Medulla oblongata (tissue), 1 donor: ENCODE measurements around the gene SNX33.
A peak's percentile ranks its signal among the peaks of the same experiment; 100 is the strongest.
"Not testable (repeated sequence)": the region's sequence is repeated elsewhere in the genome, so short reads cannot be mapped to it uniquely, and the experiment has no call there.

Experiments
- DNase-seq: peaks from one replicate; pipeline ENCODE4 v3.0.0-alpha.2; 2015; ENCODE audit errors: extremely low spot score

SNX33 gene

GRCh38 chr15:75662823-75663519 lies 15.3 kb downstream of the SNX33 start:
- no peak for DNase-seq

DNA sequence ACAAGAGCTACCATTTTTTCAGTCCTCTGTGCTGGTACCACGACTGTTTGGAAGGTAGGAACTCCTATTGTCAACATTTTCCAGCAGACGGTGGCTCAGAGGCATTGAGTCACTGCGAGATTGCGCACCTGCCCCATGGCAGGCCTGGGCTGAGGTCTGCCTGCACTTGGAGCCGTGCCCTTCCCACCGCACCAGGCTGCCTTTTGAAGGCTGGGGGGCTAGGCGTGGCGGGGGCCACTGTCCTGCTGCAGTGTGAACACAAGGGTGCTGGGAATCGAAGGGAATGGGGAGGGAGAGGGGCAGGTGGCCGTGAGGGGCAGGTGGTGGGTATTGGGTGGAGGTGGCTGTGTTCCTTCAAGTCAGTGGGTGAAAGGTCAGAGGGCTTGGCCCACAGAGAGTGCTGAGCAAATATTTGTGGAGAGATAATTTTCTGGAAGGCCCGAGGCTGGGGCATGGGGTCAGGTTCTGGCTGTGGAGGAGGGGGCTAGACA lies 16.3 kb downstream of the SNX33 start:
- DNase-seq: no peak

DNA sequence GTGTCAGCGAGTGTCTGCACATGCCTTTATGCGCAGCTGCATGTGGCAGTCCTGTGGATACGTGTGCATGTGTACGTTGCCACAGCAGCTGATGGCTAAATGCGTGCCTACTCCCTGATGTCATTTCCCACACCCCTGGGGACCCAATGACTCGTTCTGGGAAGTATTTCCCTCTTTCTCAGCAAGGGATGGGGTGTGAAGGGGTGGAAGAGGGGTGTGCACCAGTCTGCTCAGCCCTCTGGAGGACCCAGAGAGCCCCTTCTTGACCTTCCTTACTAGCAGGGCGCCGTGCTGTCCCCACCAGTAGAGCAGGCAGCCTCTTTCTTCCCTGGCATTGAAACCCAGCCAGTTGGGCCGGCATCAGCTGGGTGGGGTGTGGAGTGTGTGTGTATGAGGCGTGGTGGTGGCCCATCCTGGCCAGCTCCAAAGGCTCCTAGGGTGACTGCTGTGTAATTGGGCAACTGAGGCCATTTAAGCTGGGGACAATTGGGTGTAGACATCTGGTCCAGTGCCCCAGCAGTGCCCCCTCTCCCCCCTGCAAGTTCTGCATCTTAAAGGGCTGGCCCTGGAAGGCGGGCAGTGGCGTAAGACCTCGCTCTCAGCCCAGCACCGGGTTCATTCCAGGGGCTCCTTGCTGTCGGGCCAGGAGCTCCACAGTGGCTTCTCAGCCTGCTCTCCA lies 19.2 kb downstream of the SNX33 start:
- DNase-seq: no peak

- DNase-seq: no peak
Measured at GRCh38 chr15:75669191-75669878, 21.6 kb downstream of the SNX33 start.

- no peak for DNase-seq
Measured at GRCh38 chr15:75669879-75670212, 22.1 kb downstream of the SNX33 start.

- no peak for DNase-seq
Measured at GRCh38 chr15:75671730-75672602, 24.3 kb downstream of the SNX33 start.

DNA sequence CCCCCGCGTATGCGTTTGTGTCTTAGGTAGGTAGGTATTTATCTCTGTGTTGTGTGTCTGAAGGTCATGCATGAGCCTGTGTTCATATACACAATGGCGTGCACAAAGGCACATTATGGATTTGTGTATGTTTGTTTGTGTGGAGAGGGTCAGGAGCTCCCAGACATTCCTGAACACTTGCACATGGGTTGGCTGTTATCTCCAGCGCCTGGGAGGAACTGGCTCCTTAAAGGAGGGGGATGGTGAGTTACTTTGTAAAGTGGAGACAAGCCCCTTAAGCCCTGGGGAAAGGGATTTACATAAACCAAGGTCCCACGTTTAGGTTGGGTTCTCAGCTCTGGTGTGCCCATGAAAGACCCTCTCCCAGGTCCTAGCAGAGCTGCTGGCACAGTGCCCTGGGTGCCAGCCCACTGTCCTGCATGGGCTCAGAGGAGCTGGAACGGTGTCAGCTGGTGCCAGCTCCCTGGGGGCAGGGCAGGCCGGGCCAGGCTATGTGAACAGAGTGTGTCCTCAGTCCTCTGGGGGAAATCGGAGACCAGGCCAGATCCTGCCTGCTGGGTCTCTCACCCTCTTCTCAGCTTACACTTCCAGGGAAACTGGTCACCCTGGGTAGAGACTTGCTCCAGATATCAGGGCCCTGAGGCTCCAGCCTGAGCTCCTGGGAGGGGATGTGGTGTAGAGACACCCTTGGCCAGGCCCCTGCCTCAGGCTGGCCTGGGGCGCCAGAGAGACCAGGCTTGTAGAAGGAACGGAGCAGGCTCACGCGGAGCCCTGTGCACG lies 25.1 kb downstream of the SNX33 start:
- peak; percentile 35 for DNase-seq

DNA sequence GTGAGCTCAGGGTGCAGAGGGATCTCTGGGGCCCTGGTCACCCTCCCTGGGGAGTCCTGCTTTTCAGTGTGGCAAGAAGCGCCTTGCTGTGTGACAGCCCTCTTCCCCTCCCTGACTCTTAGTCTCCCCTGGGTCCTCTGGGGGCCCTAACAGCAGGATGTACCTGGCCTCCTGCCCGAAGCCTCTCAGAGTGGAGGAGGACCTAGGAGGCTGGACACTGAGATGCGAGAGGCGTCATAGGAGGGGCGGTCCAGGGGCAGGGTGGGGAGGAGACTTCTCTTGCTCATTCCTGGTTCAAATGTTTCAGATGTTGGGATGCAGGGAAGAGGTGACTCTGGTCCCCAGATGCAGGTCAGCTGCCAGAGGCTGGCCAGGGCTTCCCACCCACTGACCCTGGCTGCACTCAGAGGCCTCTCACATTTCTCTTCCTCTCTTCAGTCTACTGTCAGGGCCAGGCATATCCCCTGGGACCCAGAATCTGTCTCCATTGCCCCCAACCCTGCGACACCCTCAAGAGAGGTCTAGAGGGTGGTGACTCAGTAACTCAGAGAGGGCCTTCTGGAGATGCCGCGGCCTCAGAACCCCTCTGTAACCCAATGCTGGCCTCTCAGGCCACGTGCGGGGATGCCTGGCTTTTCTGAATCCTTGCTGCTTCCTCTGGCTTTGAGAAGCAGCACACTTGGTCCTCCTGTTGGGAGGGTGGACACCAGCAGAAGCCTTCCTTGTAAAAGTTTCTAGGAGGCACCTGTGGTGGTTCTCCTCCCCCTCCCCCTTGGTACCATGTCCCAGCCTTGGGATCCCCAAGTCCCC lies 25.9 kb downstream of the SNX33 start:
- no peak for DNase-seq

DNA sequence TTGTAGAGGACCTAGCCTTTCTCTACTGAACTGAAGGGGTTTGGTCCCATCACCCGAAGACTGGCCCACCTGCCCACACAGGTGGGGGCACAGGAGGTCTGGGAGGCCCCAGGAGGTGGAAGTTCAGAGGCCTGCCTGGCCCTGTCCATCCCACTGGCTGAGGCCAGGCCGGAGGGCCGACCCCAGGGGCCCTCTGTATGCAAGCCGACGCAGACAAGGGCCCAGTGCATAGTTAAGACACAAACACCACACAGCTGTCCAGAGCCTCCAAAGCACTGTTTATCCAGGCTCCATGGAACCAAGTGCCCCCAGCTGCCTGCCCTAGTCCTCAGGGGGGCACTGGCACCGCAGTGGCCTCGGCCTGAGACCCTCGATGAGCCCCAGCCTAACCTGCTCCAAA lies 26.7 kb downstream of the SNX33 start:
- no peak for DNase-seq

DNA sequence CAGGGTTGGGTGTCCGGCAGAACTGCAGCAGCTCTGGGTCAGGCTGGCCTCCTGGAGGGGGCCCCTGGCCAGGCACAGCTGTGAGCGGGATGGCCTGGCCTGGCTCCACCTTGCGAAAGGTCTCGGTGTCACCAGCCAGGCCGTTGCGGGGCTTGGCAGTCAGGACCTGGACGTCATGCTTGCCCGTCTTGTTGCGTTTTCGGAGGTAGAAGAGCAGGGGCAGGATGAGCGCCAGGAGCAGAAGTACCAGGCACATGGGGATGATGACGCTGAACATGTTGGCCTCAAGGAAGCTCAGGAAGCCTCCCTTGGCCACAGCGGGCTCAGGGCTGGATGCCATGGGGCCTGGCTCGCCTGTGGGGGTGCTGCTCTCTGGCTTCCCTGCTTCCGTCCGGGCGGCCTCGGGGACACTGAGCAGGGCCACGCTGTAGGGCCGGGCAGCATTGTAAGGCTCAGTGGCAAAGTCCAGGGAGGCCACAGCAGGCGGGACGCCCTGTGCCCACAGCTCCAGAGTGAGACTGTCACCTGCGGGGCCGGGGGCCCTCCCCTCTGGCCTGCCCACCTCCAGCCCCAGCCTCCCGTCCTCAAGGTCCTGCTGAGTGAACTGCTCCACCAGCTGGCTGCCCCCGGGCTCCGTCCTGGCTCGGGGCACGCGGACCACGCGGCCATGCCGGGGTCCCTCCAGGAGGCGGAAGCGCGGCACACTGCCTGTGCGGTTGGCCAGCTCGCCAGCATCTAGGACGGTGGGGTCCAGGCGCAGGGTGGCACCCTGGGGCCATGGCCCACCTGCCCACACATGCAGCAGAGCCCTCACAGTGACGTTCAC lies 28.1 kb downstream of the SNX33 start:
- peak; percentile 21 for DNase-seq

DNA sequence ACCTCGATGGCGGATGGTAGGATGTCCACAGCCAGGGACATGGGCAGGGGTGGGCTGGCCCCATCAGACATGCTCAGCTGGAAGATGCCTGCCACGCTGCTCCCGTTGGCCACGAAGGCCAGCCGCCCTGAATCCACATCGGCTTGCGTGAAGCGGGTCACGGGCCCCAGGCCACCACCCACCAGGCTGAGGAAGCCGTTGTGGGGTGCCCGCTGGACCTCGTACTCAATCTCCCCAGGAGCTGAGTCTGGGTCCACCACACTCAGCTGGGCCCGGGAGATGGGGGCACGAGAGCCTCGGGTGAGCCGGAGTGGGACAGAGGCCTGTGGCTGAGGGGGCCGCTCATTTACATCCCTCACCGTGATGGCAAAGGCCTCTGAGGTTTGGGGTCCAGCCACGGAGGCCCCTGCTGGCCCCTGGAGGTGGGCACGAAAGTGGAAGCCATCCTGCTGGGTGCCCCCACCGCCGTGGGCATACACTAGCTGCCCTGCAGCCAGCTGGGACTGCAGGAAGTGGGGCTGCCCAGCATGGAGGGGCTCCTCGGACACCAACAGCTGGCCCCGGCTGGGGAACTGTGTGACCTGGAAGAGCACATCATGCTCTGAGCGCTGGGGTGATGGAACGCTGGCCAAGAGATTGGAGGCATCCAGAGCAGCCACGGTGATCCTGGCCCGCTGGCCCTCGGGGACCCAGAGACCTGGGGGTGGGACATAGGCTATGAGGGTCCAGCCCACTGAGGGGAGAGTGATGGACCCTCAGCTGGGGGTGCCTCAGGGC lies 29.2 kb downstream of the SNX33 start:
- DNase-seq: no peak

- DNase-seq: no peak
Measured at GRCh38 chr15:75677465-75678323, 30.0 kb downstream of the SNX33 start.

- DNase-seq: not testable (repeated sequence)
Measured at GRCh38 chr15:75678324-75678690, 30.6 kb downstream of the SNX33 start.

GRCh38 chr15:75680007-75680789 lies 32.5 kb downstream of the SNX33 start:
- no peak for DNase-seq

DNA sequence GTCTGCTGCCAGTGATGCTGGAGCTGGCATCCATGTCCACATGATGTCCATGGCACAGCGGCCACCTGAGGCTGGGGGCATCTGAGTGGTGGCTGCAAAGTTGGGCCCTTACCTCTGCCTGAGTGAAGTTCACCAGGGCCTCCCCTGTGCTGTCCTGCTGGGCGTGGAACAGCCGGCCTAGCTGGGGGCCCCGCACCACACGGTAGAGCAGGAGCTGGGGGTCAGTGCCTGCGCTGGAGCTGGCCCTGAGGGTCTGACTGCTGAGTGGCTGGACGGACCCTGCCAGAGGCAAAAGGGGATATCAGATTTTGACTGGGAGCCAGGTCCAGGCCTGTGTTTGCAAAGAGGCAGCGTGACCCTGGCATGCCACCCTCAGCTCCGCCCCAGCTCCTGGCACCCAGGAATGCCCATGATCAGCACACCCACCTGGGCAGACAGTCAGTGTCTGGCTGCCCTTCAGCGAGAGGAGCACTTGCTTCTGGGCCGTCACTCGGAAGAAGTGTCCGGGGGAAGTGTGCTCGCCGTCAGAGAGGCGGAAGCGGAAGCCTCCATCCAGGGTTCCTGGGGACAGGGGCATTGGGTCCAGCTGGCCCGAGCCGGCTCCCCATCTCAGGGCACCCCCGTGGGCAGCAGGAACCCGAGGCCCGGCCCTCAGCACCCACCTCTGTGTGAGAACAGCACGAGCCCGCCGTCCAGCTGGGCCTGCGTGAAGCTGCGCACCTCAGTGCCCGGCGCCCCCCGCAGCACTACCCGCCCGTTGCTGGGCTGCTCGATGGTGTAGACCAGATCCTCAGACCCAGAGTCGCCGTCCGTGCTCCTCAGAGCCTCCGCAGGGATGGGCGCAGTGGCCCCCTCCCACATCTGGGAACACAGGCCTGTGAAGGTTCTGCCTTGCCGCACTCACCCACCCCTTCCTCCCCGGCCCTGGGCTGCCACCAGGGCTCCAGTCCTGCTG lies 34.7 kb downstream of the SNX33 start:
- no peak for DNase-seq
